HepG2 (cell line): Measurements from ENCODE around the gene CELSR2. TPM values are rescaled to one million over a fixed set of nuclear protein-coding genes. Genes with fewer than 3 reads are reported as not detected.

ENCODE experiments used
- MED1 ChIP-seq: sonication (generic); formaldehyde crosslinking; IDR thresholded peaks from 2 replicates; pipeline ENCODE4 v1.4.0; 2020; ENCODE audit warnings: missing genetic modification reagents
- POGZ ChIP-seq: sonication (generic); formaldehyde crosslinking; IDR thresholded peaks from 2 replicates; pipeline ENCODE4 v1.4.0; 2020; ENCODE audit warnings: mild to moderate bottlenecking, missing genetic modification reagents
- ZNF512 ChIP-seq: sonication (generic); formaldehyde crosslinking; IDR thresholded peaks from 2 replicates; pipeline ENCODE4 v1.4.0; 2020; ENCODE audit warnings: mild to moderate bottlenecking, missing genetic modification reagents
- ZNF615 ChIP-seq: sonication (generic); formaldehyde crosslinking; IDR thresholded peaks from 2 replicates; pipeline ENCODE4 v1.5.0; 2020; ENCODE audit warnings: mild to moderate bottlenecking, missing genetic modification reagents, borderline replicate concordance
- ZNF776 ChIP-seq: sonication (generic); formaldehyde crosslinking; IDR thresholded peaks from 2 replicates; pipeline ENCODE4 v1.4.0; 2020; ENCODE audit warnings: mild to moderate bottlenecking, missing genetic modification reagents
- ZUFSP ChIP-seq: sonication (generic); formaldehyde crosslinking; IDR thresholded peaks from 2 replicates; pipeline ENCODE4 v1.9.0; 2021; ENCODE audit warnings: missing genetic modification reagents, mild to moderate bottlenecking, borderline replicate concordance
- polyA plus RNA-seq, 8 experiments: library from polyadenylated mRNA; depleted of rRNA in 3 of 8; stranded (reverse) in 7 of 8; unstranded in 1 of 8; fragments of >200 nt; fragmentation: Illumina TruSeq in 4 of 8; extraction: Trizol in 4 of 8; gene quantifications; 2 replicates each; pipeline versions ENCODE4 v1.2.1 to v1.2.3, GENCODE V29; 2011 to 2016; ENCODE audit warnings: low read depth in 4 of 8, missing spikeins in 1 of 8, mixed read lengths in 1 of 8; ENCODE audit not compliant: insufficient read depth in 1 of 8
- total RNA-seq, 5 experiments: library from RNA; depleted of rRNA; stranded (reverse); fragments of >200 nt; fragmentation: Illumina TruSeq; extraction: Trizol; gene quantifications; 2 replicates each; pipeline ENCODE4 v1.2.3, GENCODE V29; 2016; ENCODE audit warnings: low read depth in 1 of 5
- TF ChIP-seq, protein P1 (sequence below): sonication (generic); formaldehyde crosslinking; IDR thresholded peaks from 2 replicates; pipeline ENCODE4 v1.4.0; 2020; ENCODE audit warnings: missing genetic modification reagents, mild to moderate bottlenecking, borderline replicate concordance
- TF ChIP-seq, protein P2 (sequence below): sonication (generic); formaldehyde crosslinking; IDR thresholded peaks from 2 replicates; pipeline ENCODE4 v1.4.0; 2020; ENCODE audit warnings: missing genetic modification reagents
- TF ChIP-seq, protein P3 (sequence below): sonication (generic); formaldehyde crosslinking; IDR thresholded peaks from 2 replicates; pipeline ENCODE4 v1.4.0; 2020; ENCODE audit warnings: low read depth, missing genetic modification reagents
- TF ChIP-seq, protein P4 (sequence below): IDR thresholded peaks from 2 replicates; pipeline ENCODE4 v1.6.1; 2012; ENCODE audit warnings: low read length, improper control_type of control experiment

The CELSR2 gene
- total and polyA plus RNA-seq, 2 of the 13 experiments (the other 11 are each of a cell fraction or from before 2014, with no cell fraction given), result 4.0 to 6.6 TPM

GRCh38 chr1:109213824-109214693, 35.3 kb upstream of the CELSR2 start, which contains the start of gene SARS1 (continued):
- TF ChIP-seq ZNF512 (CRISPR knock-in tag) (no peak), MED1 (CRISPR knock-in tag) (0 out of 2 replicates have a peak, but pooled peaks have one; percentile 26), ZUFSP (CRISPR knock-in tag) (no peak), ZNF776 (CRISPR knock-in tag) (no peak), POGZ (CRISPR knock-in tag) (peak; percentile 38), ZNF615 (CRISPR knock-in tag) (no peak)
- TF ChIP-seq, protein P1, sequence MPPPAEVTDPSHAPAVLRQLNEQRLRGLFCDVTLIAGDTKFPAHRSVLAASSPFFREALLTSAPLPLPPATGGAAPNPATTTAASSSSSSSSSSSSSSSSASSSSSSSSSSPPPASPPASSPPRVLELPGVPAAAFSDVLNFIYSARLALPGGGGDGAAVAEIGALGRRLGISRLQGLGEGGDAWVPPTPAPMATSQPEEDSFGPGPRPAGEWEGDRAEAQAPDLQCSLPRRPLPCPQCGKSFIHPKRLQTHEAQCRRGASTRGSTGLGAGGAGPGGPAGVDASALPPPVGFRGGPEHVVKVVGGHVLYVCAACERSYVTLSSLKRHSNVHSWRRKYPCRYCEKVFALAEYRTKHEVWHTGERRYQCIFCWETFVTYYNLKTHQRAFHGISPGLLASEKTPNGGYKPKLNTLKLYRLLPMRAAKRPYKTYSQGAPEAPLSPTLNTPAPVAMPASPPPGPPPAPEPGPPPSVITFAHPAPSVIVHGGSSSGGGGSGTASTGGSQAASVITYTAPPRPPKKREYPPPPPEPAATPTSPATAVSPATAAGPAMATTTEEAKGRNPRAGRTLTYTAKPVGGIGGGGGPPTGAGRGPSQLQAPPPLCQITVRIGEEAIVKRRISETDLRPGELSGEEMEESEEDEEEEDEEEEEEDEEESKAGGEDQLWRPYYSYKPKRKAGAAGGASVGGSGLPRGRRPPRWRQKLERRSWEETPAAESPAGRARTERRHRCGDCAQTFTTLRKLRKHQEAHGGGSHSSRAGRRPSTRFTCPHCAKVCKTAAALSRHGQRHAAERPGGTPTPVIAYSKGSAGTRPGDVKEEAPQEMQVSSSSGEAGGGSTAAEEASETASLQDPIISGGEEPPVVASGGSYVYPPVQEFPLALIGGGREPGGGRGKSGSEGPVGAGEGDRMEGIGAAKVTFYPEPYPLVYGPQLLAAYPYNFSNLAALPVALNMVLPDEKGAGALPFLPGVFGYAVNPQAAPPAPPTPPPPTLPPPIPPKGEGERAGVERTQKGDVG, result no peak
- TF ChIP-seq, protein P2, sequence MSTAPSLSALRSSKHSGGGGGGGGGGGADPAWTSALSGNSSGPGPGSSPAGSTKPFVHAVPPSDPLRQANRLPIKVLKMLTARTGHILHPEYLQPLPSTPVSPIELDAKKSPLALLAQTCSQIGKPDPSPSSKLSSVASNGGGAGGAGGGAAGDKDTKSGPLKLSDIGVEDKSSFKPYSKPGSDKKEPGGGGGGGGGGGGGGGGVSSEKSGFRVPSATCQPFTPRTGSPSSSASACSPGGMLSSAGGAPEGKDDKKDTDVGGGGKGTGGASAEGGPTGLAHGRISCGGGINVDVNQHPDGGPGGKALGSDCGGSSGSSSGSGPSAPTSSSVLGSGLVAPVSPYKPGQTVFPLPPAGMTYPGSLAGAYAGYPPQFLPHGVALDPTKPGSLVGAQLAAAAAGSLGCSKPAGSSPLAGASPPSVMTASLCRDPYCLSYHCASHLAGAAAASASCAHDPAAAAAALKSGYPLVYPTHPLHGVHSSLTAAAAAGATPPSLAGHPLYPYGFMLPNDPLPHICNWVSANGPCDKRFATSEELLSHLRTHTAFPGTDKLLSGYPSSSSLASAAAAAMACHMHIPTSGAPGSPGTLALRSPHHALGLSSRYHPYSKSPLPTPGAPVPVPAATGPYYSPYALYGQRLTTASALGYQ (CRISPR knock-in tag), result no peak; the same call in 1 of the 2 replicates
- TF ChIP-seq, protein P3, sequence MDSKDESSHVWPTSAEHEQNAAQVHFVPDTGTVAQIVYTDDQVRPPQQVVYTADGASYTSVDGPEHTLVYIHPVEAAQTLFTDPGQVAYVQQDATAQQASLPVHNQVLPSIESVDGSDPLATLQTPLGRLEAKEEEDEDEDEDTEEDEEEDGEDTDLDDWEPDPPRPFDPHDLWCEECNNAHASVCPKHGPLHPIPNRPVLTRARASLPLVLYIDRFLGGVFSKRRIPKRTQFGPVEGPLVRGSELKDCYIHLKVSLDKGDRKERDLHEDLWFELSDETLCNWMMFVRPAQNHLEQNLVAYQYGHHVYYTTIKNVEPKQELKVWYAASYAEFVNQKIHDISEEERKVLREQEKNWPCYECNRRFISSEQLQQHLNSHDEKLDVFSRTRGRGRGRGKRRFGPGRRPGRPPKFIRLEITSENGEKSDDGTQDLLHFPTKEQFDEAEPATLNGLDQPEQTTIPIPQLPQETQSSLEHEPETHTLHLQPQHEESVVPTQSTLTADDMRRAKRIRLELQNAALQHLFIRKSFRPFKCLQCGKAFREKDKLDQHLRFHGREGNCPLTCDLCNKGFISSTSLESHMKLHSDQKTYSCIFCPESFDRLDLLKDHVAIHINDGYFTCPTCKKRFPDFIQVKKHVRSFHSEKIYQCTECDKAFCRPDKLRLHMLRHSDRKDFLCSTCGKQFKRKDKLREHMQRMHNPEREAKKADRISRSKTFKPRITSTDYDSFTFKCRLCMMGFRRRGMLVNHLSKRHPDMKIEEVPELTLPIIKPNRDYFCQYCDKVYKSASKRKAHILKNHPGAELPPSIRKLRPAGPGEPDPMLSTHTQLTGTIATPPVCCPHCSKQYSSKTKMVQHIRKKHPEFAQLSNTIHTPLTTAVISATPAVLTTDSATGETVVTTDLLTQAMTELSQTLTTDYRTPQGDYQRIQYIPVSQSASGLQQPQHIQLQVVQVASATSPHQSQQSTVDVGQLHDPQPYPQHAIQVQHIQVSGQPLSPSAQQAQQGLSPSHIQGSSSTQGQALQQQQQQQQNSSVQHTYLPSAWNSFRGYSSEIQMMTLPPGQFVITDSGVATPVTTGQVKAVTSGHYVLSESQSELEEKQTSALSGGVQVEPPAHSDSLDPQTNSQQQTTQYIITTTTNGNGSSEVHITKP, result peak; percentile 36; the same call in 1 of the 2 replicates
- TF ChIP-seq, protein P4, sequence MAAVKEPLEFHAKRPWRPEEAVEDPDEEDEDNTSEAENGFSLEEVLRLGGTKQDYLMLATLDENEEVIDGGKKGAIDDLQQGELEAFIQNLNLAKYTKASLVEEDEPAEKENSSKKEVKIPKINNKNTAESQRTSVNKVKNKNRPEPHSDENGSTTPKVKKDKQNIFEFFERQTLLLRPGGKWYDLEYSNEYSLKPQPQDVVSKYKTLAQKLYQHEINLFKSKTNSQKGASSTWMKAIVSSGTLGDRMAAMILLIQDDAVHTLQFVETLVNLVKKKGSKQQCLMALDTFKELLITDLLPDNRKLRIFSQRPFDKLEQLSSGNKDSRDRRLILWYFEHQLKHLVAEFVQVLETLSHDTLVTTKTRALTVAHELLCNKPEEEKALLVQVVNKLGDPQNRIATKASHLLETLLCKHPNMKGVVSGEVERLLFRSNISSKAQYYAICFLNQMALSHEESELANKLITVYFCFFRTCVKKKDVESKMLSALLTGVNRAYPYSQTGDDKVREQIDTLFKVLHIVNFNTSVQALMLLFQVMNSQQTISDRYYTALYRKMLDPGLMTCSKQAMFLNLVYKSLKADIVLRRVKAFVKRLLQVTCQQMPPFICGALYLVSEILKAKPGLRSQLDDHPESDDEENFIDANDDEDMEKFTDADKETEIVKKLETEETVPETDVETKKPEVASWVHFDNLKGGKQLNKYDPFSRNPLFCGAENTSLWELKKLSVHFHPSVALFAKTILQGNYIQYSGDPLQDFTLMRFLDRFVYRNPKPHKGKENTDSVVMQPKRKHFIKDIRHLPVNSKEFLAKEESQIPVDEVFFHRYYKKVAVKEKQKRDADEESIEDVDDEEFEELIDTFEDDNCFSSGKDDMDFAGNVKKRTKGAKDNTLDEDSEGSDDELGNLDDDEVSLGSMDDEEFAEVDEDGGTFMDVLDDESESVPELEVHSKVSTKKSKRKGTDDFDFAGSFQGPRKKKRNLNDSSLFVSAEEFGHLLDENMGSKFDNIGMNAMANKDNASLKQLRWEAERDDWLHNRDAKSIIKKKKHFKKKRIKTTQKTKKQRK, result no peak
